GM18511 (cell line): ENCODE measurements around the gene FOXO6.

Source experiments
- ATAC-seq: cut with Tn5 transposase; IDR thresholded peaks from one replicate; pipeline ENCODE4 v1.9.1; 2021; ENCODE audit warnings: mild to moderate bottlenecking, moderate library complexity; ENCODE audit not compliant: unreplicated experiment

FOXO6 gene

DNA sequence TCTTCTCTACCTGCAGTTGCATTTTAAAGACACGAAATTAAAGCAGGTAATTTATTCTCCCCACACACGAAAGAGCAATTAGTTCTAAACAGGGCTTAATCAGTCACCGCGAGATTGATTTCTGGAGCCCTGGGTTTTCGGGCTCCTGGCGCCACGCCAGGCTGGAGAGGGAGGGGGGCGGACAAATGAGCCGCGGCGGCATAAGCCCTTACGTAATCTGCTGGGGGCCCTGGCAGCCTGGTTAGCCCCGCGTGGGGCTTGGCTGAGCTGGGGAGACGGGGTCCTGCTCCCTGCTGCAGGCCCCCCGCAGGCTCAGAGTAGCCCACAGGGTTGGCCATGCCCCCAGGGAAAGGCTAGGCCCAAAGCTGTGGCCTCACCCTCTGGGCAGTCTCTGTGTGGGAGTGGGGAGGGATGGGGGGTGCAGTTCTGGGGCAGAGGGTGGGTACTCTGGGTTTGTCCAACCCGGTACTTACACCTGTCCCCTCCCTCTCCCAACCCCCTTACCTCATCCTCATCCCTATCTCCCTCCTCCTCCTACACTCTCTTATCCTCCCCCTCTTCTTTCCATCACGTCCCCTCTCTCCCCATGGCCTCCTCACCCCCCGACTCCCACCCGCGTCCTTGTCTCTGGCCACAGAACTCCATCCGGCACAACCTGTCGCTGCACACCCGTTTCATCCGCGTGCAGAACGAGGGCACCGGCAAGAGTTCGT lies 19.9 kb downstream of the FOXO6 start:
- no peak for ATAC-seq

DNA sequence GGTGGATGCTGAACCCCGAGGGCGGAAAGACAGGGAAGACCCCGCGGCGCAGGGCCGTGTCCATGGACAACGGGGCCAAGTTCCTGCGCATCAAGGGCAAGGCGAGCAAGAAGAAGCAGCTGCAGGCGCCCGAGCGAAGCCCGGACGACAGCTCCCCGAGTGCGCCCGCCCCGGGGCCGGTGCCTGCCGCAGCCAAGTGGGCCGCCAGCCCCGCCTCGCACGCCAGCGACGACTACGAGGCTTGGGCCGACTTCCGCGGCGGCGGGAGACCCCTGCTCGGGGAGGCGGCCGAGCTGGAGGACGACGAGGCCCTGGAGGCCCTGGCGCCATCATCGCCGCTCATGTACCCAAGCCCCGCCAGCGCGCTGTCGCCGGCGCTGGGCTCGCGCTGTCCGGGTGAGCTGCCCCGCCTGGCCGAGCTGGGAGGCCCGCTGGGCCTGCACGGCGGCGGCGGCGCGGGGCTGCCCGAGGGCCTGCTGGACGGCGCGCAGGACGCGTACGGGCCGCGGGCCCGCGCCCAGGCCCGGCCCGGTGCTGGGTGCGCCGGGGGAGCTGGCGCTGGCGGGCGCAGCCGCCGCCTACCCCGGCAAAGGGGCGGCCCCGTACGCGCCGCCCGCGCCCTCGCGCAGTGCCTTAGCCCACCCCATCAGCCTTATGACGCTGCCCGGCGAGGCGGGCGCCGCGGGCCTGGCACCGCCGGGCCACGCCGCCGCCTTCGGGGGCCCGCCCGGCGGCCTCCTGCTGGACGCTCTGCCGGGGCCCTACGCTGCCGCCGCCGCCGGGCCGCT lies 20.7 kb downstream of the FOXO6 start:
- no peak for ATAC-seq

DNA sequence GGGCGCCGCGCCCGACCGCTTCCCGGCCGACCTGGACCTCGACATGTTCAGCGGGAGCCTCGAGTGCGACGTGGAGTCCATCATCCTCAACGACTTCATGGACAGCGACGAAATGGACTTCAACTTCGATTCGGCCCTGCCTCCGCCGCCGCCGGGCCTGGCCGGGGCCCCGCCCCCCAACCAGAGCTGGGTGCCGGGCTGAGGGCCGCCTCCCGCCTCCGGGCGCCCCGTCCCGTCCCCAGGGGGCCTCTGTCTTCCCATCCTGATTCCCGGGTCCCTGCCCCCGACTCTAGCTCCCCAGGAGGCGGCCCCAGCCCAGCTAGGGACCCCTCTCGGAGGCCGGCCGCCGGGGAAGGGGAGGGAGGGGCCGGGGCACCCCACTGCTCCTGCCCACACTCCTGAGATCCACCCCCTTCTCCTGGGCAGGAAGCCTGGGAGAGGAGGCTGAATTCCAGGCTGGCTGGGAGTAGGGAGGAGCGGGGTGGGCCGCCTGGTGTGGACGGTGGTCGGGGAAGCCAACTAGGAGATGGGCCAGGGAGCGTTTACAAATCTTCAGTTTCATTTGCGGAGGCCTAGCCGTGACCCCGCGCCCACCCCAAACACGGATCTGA lies 21.4 kb downstream of the FOXO6 start:
- no peak for ATAC-seq

DNA sequence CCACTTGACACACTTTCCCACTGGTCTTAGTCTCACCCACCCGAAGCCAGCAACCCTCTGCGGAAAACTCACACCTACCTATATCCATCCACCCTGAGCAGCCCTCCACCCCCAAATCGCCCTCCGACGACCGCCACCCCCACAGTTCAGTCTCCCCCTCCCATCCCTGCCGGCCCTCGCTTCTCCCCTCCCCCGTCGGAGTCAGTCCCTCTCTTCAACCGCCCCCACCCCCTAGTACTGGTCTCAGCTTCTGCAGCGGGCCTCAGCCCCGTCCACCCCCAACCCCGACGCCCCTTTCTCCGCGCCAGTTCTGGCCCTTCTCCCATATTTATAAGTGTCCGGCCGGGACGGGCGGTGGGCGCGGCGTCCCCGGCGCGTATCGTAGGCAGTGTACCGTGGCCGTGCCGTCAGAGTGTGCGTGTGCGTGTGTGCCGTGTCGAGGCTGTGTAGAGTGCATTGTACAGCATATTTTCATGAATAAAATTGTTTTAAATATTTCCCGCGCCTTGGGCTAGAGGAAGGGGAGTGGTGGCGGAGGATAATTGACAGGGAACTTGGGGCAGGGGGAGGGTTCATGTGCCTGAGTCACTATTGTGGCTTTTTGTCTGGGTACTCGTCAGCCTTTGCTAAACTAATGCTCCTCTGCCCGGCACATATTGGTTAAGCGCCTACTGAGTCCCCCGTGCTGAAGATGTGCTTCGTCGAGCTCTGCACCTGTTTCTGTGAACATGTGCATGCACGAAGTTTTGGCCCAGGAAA lies 22.0 kb downstream of the FOXO6 start:
- ATAC-seq = no peak

DNA sequence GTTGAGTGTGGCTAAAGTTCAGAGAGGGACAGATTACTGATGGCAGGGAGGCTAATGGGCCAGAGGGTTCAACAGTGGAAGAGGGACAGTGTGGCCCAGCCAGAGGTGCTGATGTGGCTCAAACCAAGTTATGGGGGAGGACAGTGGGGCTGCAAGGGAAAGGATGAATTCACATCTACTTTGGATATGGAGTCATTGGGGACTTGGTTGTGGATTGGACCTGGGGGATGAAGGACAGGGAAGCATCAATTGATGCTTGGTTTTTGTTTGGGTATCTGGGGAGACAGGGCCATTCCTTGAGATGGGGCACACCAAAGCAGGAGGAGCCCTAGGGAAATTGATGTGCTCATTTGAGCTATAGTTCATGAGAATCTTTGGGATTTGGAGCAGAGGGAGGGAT lies 23.3 kb downstream of the FOXO6 start:
- no peak for ATAC-seq

DNA sequence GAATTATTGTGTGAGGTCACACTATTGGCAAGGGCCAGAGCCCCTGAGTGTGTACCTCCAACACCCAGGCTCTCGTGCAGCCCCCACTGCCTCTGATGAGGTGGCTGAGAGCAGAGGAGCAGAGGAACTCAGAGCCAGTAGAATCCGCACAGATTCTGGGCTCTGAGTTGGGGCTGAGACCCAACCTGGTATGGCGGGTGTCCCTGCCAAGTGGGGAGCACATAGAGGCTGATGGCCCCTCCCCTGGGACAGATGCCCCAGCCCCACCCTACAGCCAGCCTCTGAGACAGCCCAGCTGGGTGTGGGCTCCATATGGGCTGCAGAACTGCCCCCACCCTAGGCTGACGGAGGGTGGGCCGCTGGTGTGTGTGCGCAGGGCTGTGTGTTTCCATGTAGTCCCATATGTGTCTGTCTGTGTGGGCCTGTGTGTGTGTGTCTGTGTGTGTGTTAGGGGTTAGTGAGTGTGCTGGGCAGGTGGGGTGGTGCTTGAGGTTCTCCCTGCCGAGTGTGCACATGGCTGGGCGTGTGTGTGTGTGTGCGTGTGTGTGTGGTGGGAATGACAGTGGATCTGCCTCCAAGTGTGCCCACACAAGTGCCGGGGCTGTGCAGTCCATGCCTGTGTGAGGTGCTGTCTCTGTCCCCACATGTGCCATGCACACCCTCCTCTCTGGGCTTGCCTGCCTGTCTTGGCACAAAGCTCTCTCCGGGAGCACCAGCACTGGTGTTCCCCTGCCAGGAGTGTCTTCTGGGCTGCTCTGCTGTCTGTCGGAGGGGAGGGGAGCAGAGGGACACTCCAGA lies 24.4 kb downstream of the FOXO6 start:
- no peak for ATAC-seq

DNA sequence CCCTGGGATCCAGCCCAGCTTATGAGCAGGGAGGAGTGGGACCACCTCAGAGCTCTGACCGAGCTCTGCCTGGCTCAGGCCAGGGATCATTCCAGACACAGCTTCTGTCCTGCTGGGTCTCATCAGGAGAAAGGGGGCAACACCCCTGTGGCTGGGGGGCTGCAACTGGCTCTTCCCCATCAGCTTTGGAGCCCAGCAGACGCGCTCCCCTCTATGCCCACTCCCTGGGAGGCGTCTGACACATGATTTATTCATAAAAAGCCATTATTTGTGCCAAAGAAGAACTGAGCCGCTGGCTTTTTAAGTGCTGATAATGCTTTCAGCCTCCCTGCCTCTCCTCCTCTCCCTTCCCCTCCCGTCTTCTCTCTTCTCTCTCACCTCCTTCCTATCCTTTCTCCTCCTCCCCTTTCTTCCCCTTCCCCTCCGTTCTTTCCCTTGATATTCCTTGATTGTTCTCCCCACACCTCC lies 25.0 kb downstream of the FOXO6 start:
- ATAC-seq = no peak

DNA sequence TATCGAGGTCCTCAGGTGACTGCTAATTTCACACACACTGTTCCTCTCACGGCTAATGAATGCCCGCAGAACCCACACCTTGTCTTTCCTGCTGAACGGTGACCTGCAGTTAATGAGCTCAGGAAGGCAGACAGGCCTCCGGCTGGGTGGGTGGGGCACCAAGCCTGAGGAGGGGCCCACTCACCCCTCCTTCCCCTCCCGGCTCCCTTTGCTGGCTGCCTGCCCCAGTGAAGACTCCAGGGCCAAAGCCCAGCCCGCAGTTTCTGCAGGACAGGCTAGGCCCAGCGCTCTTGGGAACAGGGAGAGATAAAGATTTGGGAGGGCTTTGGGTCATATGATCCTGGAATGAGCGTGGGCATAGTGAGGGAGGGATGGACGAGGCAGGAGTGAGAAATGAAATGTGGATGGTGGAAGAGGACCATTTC lies 26.4 kb downstream of the FOXO6 start:
- ATAC-seq = no peak

DNA sequence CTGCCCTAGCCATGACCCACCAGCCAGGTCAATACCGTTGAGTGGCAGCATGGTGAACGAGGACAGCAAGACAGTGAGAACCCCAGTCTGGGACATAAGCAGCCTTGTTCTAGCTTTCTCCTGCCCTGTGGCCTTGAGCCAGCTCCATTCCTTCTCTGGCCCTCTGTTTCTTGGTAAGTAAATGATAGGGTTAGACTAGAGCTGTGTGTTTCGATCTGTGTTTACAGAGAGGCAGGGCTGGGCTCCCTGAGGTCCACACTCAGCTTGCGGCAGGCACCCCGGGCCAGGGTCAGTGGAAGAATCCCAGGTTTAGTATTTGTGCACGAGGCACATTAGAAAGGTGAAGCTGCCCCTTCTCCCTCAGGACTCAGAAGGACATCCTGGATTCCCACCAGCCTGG lies 27.3 kb downstream of the FOXO6 start:
- ATAC-seq = no peak

DNA sequence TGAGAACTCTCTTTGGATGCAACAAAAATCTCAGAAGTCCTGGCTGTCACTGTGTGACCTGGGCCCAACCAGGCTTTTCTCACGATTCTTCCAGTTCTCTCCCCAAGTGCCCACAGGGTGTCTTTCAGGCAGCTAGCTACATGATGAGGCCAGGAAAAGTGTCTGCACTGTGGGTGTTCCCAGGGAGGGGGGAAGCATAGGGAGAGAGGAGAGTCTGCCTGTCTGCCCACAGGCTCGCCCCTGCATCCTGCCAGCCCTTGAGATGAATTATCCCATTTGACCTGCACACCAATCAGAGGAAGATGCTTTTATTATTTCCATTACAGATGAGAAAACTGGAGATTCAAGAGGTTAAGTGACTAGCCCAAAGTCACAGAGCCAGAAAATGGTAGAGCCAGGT lies 27.8 kb downstream of the FOXO6 start:
- no peak for ATAC-seq

DNA sequence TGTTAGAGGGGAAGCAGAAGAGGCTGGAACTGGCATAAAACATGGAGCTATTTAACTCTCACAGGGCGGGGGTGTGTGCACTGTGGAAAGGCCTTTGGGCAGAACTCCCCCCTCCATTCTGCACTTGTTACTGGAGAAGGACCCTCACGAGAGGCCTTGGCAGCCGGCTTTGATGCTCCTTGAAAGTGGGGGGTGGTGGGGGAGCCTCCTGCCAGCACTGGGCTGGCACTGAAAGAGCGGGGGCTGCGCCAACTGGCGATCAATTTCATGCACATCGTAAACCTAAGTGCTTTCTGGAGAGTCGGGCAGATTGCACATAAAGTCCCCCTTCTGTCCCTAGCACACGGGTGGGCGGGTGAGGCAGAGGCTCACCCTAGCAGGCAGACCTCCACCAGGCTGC lies 28.9 kb downstream of the FOXO6 start:
- no peak for ATAC-seq

DNA sequence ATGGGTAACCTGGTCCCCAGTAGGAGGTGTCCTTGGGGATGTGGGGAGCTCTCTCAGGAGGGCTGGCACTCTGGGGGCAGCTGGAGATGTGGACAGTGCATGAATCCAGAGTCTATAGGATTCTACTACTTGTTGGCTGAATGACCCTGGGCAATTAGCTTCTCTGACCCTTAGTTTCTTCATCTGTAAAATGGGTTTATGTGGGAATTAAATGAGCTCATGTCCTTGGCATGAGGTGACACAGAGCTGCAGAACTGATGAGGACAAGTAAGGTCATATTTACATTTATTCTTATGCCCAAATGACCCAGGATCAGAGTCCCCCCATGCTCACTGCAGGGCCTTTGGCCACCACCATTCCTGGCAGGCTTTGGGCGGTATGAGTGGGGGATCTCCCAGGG lies 29.3 kb downstream of the FOXO6 start:
- ATAC-seq = no peak

DNA sequence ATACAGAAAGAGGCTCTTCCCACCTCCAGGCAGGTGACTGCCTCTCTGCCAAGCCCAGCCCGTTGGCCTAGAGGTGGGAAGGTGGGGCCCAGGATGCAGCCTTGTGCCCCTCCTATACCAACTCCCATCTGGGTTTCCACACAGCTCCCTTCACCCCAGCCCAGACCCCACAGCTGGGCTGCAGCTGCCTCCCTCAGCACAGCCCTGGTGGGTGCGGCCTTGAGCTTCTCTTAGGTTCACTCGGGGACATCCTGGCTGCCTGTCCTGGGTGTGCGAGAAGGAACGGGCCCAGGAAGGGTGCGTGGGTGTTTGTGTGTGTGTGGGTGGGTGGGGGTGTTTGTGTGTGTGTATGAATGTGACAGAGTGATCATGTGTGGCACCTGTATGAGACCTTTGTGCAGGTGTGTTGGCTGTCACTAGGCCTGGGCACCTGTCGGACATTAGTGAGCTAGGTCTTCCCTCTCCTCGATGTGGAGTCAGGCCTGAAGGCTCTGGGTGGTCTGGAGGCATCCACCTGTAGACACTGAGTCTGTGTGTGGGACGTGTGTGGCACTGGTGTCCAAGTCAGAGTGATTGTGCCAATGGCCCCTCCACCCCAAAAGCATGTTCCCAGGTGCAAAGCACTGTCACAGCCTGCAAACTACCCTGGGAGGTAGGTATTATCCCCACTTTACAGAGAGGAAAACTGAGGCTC lies 30.7 kb downstream of the FOXO6 start:
- ATAC-seq = no peak

DNA sequence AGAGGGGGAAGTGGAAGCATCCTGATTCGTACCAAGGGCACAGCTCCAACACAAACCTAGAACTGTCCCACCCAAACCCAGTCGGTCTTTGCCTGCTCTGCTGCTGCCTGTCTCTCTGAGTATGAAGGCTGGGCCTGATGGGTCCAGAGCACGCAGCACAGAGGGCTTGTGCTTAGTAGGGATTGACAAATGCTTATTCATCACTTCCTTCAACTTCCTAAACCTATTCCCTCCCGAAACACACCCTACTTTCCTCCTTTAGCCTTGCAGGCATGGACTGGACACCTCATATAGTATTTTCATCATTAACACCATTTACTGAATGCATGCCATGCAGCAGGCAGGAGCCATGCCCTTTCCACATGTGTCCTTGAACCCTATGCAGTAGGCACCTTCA lies 31.3 kb downstream of the FOXO6 start:
- no peak for ATAC-seq

DNA sequence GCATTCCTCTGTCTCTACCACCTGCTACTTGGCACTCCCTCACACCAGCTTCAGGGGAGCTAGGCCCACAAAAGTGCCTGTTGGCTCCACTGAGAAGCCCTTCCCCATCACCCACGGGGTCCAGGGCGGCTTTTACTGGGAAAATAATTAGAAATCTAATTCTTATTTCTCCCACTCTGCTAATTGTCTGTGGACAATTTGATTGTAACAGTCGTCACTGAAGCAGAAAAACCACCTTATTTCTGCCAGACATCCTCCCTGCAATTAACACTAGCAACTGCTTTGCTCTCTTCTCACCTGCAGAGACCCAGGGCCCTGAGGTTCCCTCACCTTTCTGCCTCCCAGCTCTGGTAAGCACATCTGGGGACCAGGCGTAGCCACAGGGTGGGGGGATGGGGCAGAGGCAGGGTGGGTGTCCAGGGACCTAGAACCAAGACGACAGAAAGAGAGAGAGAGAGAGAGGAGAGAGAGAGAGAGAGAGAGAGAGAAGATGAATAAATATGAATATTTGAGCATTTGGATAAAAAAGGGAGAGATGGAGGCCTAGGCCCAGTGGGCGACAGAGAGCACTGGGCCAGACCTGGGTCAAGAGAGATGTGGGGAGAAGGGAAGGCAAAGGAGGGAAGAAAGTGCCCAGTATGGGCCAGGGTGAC lies 32.6 kb downstream of the FOXO6 start:
- ATAC-seq = no peak

DNA sequence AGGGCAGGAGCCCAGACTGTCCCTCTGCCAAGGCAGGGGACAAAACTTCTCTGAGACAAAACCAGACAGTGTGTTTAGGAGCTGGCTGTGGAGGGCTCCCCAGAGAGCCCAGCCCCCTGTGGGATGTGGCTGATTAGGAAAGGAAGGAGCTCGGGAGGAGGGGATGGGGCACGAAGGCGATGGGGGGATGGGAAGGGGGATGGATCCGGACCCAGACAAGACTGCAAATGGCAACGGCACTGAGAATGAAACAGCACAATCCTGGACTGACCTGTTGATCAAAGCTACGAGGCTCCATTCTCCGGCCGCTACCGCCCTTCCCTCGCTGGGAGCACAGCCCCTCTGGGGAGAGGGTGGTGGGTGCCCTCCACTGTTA lies 33.1 kb downstream of the FOXO6 start:
- ATAC-seq = no peak

DNA sequence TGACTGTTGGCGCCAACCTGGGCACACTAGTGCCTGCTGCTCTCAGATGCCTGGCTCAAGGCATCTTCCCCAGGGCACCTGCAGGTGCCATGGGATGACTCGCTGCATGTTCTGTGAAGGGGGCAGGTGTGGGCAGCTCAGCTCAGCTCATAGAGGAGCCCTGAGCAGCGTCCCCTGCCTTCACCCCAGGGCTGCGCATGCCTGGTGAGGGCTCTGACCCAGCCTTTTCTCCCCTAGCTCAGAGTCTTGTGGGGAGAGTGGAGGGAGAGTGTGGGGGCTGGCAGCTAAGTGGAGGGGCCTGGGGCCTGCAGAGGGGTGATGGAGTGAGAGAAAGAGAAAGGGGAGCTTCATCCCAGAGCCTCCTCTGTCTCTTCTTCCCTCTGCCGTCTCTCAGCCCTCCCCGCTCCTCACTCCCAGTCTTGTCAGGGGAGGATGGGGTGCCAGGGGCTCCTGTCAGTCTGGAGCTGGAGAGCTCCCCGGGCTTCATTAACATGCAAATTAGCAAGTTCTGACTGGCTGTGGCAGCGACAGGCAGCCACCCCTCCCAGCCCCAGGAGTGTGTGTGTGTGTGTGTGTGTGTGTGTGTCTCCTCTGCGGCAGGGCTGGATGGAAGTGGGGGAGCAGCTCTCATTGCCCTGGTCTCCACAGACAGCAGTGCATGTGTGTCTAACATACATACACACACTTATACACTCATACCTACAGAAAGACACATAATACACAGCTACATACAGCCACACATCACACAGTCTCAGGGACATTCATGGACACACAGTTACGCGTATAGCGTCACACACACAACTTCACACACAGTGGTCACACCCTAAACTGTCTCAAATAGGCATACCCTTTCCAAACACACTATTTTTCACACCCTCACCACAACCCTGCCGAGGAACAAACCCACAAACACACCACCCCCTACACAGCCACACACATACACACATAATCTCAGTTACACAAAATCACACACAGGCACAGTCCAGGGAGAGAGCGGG lies 34.0 kb downstream of the FOXO6 start:
- ATAC-seq = no peak

DNA sequence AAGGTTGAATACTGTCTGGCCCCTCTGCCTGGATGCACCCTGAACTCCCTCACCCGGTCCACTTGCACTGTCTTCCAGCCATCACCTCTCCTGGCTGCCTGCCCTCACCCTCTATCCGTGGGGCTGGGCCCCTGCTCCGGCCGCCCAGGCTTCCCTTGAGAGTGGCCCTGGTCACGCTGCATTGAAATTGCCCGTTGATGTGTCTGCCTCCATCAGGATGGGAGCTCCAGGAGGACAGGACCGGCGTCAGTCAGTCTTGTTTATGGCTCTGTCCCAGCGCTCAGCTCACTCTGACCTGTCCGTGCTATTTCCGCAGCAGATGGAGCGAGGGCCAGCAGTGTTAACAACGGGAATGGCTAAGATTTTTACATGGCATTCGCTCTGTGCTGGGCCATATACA lies 34.9 kb downstream of the FOXO6 start:
- no peak for ATAC-seq
